Adrenal gland (tissue), 12 donors: Measurements from ENCODE around the gene TSPEAR. TPM values are rescaled to one million over a fixed set of nuclear protein-coding genes. Genes with fewer than 3 reads are reported as not detected.

Source experiments
- DNase-seq, 7 donors: peaks; one replicate each; pipeline ENCODE4 v3.0.0-alpha.2; 2019 to 2020
- H3K27ac ChIP-seq, 5 donors: fragments of 200-600 bp; sonication (generic) in 4 of 5; 1 replicate in 3 of 5; 2 replicates in 2 of 5; pipeline versions ENCODE4 v1.5.1 to v1.8.0; 2016 to 2020; ENCODE audit warnings: mild to moderate bottlenecking in 1 of 5
- H3K27me3 ChIP-seq: fragments of 200-600 bp; 2 replicates; pipeline ENCODE4 v1.8.0; 2021
- H3K36me3 ChIP-seq, 2 donors: fragments of 200-600 bp; replicated peaks in 1 of 2; 1 replicate in 1 of 2; 2 replicates in 1 of 2; pipeline versions ENCODE4 v1.5.1 to v1.8.0; 2018 to 2022
- H3K4me1 ChIP-seq, 2 donors: fragments of 200-600 bp; replicated peaks in 1 of 2; 1 replicate in 1 of 2; 2 replicates in 1 of 2; pipeline versions ENCODE4 v1.5.1 to v1.8.0; 2018 to 2021
- H3K4me3 ChIP-seq, 4 donors: fragments of 200-600 bp; sonication (generic) in 3 of 4; one replicate each; pipeline ENCODE4 v1.5.1; 2016 to 2018
- H3K9me3 ChIP-seq, 3 donors: fragments of 200-600 bp; sonication (generic) in 1 of 3; replicated peaks in 1 of 3; 1 replicate in 2 of 3; 2 replicates in 1 of 3; pipeline versions ENCODE4 v1.5.1 to v1.8.0; 2016 to 2021
- CTCF ChIP-seq, 6 experiments: fragments of 450-650 bp in 4 of 6; fragments of 200-600 bp in 2 of 6; sonication (generic) in 1 of 6; IDR thresholded peaks; 1 replicate in 5 of 6; 2 replicates in 1 of 6; pipeline versions ENCODE4 v1.5.1 to v1.8.0; 2016 to 2021; ENCODE audit warnings: antibody characterized with exemption in 6 of 6, mild to moderate bottlenecking in 2 of 6, moderate library complexity in 1 of 6
- POLR2A ChIP-seq, 2 donors: fragments of 450-650 bp; IDR thresholded peaks; one replicate each; pipeline ENCODE4 v1.6.1; 2017; ENCODE audit warnings: antibody characterized with exemption in 2 of 2, mild to moderate bottlenecking in 2 of 2, moderate library complexity in 1 of 2
- WGBS, 4 donors: extraction: QIAGEN DNeasy Blood & Tissue Kit in 2 of 4; methylation state at CpG; one replicate each; pipeline versions ENCODE4 v1.1.5 to v1.1.7; 2013 to 2017; 5-methylcytosine and 5-hydroxymethylcytosine counted together
- intact Hi-C, 2 donors: fragments of 100-400 bp; cut with DNase I; formaldehyde crosslinking; loops; one replicate each; pipeline versions ENCODE4 v1.14.1 to v1.15.0; 2022 to 2023
- polyA plus RNA-seq, 3 donors: library from polyadenylated mRNA; stranded (reverse); fragments of 200-250 nt in 2 of 3; fragments of 350-450 nt in 1 of 3; fragmentation: Illumina TruSeq in 1 of 3; extraction: RNeasy Lipid Tissue Mini Kit (QIAGEN cat#74804) in 1 of 3; gene quantifications; one replicate each; pipeline ENCODE4 v1.2.3, GENCODE V29; 2013 to 2014
- total RNA-seq, 9 donors: library from RNA; depleted of rRNA in 4 of 9; stranded (reverse); fragments of >200 nt in 4 of 9; fragments of 120-200 nt in 1 of 9; fragmentation: NEBNext Ultra II Directional in 1 of 9; extraction: Animal tissue kit (Norgen Biotek cat#: 25700) in 1 of 9; gene quantifications; one replicate each; pipeline versions ENCODE4 v1.1.0 to v1.2.4, GENCODE V29; 2013 to 2023
- donor health status: healthy with polysubstance abuse.
- donor health status: Bipolar disorder and iron deficiency.
- donor health status: DM: yes; HTN: yes; CAD: no.
- donor health status: DM: no; HTN: no; CAD: no.
- donor health status: DM: no; HTN: no; CAD: no.
- donor health status: DM: yes; HTN: yes; CAD: no.

The TSPEAR gene
- total and polyA plus RNA-seq, 12 donors: not detected

GRCh38 chr21:44557491-44558328 lies 153.7 kb downstream of the TSPEAR start:
- intact Hi-C loops: loop anchor here in 1 of 2 donors (10.0 kb wide), 1 partner anchor 197 kb away; no protein-coding TSS in a partner anchor
- no peaks in the 10 kb centered on the region for H3K36me3 ChIP-seq
- H3K27ac ChIP-seq: no peak overlapping the region
- WGBS, 4 donors: 41 to 56% (median 45%) methylated on average over 19 to 30 of the region's 30 CpGs
- DNase-seq: peak in 1 of 7 donors; percentile 29
- no peak for TF ChIP-seq CTCF (IDR thresholded peaks at IDR 0.05)
- TF ChIP-seq POLR2A (IDR thresholded peaks at IDR 0.05): no peak
- no peak overlapping the region for H3K4me3 ChIP-seq
- no peaks in the 10 kb centered on the region for H3K9me3 ChIP-seq
- no peaks in the 10 kb centered on the region for H3K4me1 ChIP-seq
- peaks cover 8% of the 10 kb centered on the region for H3K27me3 ChIP-seq

GRCh38 chr21:44556879-44557278 lies 154.5 kb downstream of the TSPEAR start:
- TF ChIP-seq CTCF (IDR thresholded peaks at IDR 0.05) (no peak), POLR2A (IDR thresholded peaks at IDR 0.05) (no peak)
- intact Hi-C loops: loop anchor here in 1 of 2 donors (10.0 kb wide), 1 partner anchor 198 kb away; no protein-coding TSS in a partner anchor
- Histone ChIP-seq H3K9me3 (no peaks in the 10 kb centered on the region), H3K4me1 (no peaks in the 10 kb centered on the region), H3K27me3 (peaks cover 8% of the 10 kb centered on the region), H3K36me3 (no peaks in the 10 kb centered on the region), H3K4me3 (no peak overlapping the region), H3K27ac (no peak overlapping the region)
- DNase-seq: no peak
- 76 to 82% (median 77%) methylated on average over 9 of the region's 9 CpGs for WGBS, 4 donors

- Histone ChIP-seq H3K4me1 (no peaks in the 10 kb centered on the region), H3K9me3 (no peaks in the 10 kb centered on the region), H3K4me3 (no peak overlapping the region), H3K27me3 (peaks cover 11% of the 10 kb centered on the region), H3K27ac (no peak overlapping the region), H3K36me3 (no peaks in the 10 kb centered on the region)
- intact Hi-C loops: loop anchor here in 1 of 2 donors (10.0 kb wide), 1 partner anchor 199 kb away; no protein-coding TSS in a partner anchor
- WGBS, 4 donors: 74 to 79% (median 78%) methylated on average over 12 to 13 of the region's 13 CpGs
- peak in 1 of 7 donors; percentile 31 for DNase-seq
- TF ChIP-seq POLR2A (IDR thresholded peaks at IDR 0.05) (no peak), CTCF (IDR thresholded peaks at IDR 0.05) (no peak)
Measured at GRCh38 chr21:44555200-44555875, 156.0 kb downstream of the TSPEAR start.

- WGBS, 4 donors: 65 to 74% (median 70%) methylated on average over 13 of the region's 13 CpGs
- intact Hi-C loops: loop anchor here in 1 of 2 donors (10.0 kb wide), 1 partner anchor 202 kb away; no protein-coding TSS in a partner anchor
- H3K27ac ChIP-seq: no peak overlapping the region
Measured at GRCh38 chr21:44552681-44553080, 158.7 kb downstream of the TSPEAR start.

More at GRCh38 chr21:44552681-44553080, 158.7 kb downstream of the TSPEAR start:
- no peak overlapping the region for H3K4me3 ChIP-seq
- H3K27me3 ChIP-seq: peaks cover 15% of the 10 kb centered on the region
- TF ChIP-seq POLR2A (IDR thresholded peaks at IDR 0.05): no peak
- TF ChIP-seq CTCF (IDR thresholded peaks at IDR 0.05): no peak
- H3K4me1 ChIP-seq: no peaks in the 10 kb centered on the region
- no peaks in the 10 kb centered on the region for H3K36me3 ChIP-seq
- DNase-seq: peak in 1 of 7 donors; percentile 27
- no peaks in the 10 kb centered on the region for H3K9me3 ChIP-seq
